Thoracic aorta (tissue), 2 donors: ENCODE results near the gene UBXN6. TPM values are rescaled to one million over a fixed set of nuclear protein-coding genes. Genes with fewer than 3 reads are reported as not detected.
A peak's percentile ranks its signal among the peaks of the same experiment; 100 is the strongest.

Experiments
- ATAC-seq: fragments of 150-250 bp; one replicate; pipeline ENCODE4 v1.8.0; 2017; ENCODE audit warnings: low read depth; ENCODE audit not compliant: insufficient number of reproducible peaks, low FRiP score
- DNase-seq: peaks from one replicate; pipeline ENCODE4 v3.0.0-alpha.2; 2020; ENCODE audit warnings: low spot score
- H3K27ac ChIP-seq, 2 donors: fragments of 200-600 bp; sonication (generic); 1 replicate in 1 of 2; 2 replicates in 1 of 2; pipeline ENCODE4 v1.5.1; 2016; ENCODE audit warnings: mild to moderate bottlenecking in 2 of 2, moderate library complexity in 2 of 2
- H3K27me3 ChIP-seq: fragments of 200-600 bp; sonication (generic); replicated peaks from 2 replicates; pipeline ENCODE4 v1.6.0; 2016; ENCODE audit warnings: mild to moderate bottlenecking; ENCODE audit not compliant: insufficient read depth
- H3K36me3 ChIP-seq: fragments of 200-600 bp; sonication (generic); one replicate; pipeline ENCODE4 v1.5.1; 2016
- H3K4me1 ChIP-seq, 2 donors: fragments of 200-600 bp; sonication (generic); 1 replicate in 1 of 2; 2 replicates in 1 of 2; pipeline versions ENCODE4 v1.5.1 to v1.6.0; 2016; ENCODE audit warnings: low read depth in 2 of 2, mild to moderate bottlenecking in 1 of 2; ENCODE audit not compliant: control insufficient read depth in 1 of 2
- H3K4me3 ChIP-seq: fragments of 200-600 bp; sonication (generic); 2 replicates; pipeline ENCODE4 v1.5.1; 2016; ENCODE audit warnings: mild to moderate bottlenecking
- H3K9me3 ChIP-seq: fragments of 200-600 bp; sonication (generic); 2 replicates; pipeline ENCODE4 v1.5.1; 2016
- total RNA-seq, 2 donors: library from RNA; depleted of rRNA; stranded (reverse); fragments of >200 nt; gene quantifications; one replicate each; pipeline versions ENCODE4 v1.1.0 to v1.2.3, GENCODE V29; 2016
- TF ChIP-seq, protein P1 (sequence below): fragments of 200-600 bp; sonication (generic); IDR thresholded peaks from one replicate; pipeline ENCODE4 v1.5.1; 2019; ENCODE audit warnings: antibody characterized with exemption

Gene UBXN6
- total RNA-seq, 2 donors from 2014 or later = 51.1 to 68.5 TPM

DNA sequence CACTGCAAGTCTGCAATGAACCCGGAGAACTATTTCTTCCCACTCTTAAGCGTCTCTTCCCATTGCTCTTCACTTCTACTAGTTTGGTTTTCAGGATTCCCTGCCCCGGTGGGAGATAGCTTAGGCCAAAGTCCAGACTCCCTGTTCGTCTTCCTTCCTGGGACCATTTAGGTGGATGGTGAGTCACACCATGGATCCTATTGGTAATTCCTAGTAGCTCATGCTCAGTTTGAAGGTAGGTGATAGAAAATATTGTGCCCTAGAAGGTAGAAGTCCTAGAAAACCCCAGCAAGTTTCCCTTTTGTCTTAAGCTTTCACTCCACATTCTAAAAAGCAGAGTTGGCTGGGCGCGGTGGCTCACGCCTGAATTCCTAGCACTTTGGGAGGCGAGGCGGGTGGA lies 41.3 kb downstream of the UBXN6 start:
- ATAC-seq (no peak), DNase-seq (no peak)
- H3K9me3 ChIP-seq = no peaks in the 10 kb centered on the region
- H3K4me3 ChIP-seq = no peak overlapping the region
- TF ChIP-seq, protein P1, sequence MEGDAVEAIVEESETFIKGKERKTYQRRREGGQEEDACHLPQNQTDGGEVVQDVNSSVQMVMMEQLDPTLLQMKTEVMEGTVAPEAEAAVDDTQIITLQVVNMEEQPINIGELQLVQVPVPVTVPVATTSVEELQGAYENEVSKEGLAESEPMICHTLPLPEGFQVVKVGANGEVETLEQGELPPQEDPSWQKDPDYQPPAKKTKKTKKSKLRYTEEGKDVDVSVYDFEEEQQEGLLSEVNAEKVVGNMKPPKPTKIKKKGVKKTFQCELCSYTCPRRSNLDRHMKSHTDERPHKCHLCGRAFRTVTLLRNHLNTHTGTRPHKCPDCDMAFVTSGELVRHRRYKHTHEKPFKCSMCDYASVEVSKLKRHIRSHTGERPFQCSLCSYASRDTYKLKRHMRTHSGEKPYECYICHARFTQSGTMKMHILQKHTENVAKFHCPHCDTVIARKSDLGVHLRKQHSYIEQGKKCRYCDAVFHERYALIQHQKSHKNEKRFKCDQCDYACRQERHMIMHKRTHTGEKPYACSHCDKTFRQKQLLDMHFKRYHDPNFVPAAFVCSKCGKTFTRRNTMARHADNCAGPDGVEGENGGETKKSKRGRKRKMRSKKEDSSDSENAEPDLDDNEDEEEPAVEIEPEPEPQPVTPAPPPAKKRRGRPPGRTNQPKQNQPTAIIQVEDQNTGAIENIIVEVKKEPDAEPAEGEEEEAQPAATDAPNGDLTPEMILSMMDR = no peak
- no peaks in the 10 kb centered on the region for H3K36me3 ChIP-seq
- peaks cover 10 to 12% of the 10 kb centered on the region in 2 donors for H3K4me1 ChIP-seq
- H3K27ac ChIP-seq = no peak overlapping the region
- no peaks in the 10 kb centered on the region for H3K27me3 ChIP-seq

DNA sequence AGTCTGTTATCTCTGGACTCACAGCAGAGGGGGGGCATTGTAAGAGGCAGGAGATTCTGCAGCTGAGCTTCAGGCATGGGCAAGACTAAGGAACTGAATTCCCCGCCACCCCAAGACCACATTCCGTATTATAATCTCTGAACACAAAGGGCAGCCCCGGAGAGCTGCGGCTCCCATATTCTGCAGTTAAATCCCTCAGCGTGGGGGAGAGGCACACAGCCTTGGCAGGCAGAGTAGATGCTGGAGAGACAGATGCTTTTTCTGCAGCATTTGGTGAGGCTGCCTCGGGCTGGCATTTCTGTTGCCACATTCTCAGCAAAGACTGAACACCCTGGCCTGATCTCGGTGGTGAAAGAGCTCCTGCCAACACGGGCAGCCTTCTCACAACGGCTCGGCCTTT lies 42.2 kb downstream of the UBXN6 start:
- H3K4me3 ChIP-seq = peak overlapping the region; percentile 34
- H3K27me3 ChIP-seq = no peaks in the 10 kb centered on the region
- no peaks in the 10 kb centered on the region for H3K36me3 ChIP-seq
- TF ChIP-seq, protein P1 = no peak
- H3K27ac ChIP-seq = no peak overlapping the region
- ATAC-seq = no peak
- DNase-seq = no peak
- no peaks in the 10 kb centered on the region for H3K9me3 ChIP-seq
- H3K4me1 ChIP-seq = peaks cover 10 to 12% of the 10 kb centered on the region in 2 donors

DNA sequence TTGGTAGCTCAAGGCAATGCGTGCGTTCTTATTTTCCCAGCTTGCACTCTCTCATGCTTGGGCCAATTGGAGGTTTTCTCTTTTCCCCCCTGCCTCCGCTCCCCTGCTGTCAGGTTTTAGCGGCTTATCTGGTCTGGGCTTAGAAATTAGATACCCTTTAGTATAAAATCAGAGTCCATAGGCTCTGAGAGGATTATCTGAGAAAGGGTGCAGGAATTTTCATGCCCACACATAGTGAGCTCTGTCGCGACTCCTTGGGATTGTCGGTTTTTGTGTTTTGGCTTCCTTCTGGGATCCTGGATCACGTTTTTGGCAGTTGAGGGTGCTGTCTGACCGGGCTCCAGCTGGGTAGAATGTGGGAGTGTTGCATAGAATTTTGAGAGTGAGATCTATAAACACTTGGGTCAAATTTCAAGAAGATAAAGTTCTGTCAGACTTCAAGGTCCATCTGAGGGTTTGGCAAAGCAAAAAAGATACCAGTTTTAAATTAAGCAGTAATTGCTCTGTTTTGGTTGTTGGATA lies 42.7 kb downstream of the UBXN6 start:
- peaks cover 10 to 12% of the 10 kb centered on the region in 2 donors for H3K4me1 ChIP-seq
- no peaks in the 10 kb centered on the region for H3K9me3 ChIP-seq
- no peak overlapping the region for H3K27ac ChIP-seq
- no peaks in the 10 kb centered on the region for H3K36me3 ChIP-seq
- H3K27me3 ChIP-seq = no peaks in the 10 kb centered on the region
- TF ChIP-seq, protein P1 = no peak
- H3K4me3 ChIP-seq = peak overlapping the region; percentile 34
- DNase-seq (no peak), ATAC-seq (no peak)

DNA sequence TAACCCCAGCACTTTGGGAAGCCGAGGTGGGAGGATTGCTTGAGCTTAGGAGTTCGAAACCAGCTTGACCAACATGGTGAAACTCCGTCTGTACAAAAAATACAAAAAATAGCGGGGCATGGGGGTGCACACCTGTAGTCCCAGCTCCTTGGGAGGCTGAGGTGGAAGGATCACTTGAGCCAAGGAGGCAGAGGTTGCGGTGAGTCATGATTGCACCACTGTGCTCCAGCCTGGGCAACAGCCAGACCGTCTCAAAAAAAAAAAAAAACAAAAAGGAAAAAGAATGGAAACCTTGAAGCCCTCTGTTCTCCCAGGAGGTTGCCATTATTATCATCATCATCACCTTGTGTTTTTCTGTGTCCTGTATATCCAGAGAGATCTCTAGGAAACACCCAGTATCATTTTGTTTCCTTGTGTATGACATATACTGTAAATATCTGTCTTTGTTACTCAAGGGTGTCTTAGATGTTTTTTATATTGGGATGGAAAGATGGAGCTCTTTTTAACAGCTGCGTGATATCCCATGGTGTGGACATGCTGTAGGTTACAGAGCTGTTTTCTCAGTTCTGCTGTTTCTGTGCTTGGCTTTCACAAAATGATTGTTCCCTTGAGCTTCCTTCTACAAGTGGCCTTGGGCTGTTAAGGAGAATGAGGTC lies 43.3 kb downstream of the UBXN6 start:
- ATAC-seq (no peak), DNase-seq (no peak)
- TF ChIP-seq, protein P1 = no peak
- Histone ChIP-seq H3K4me1 (peaks cover 10 to 12% of the 10 kb centered on the region in 2 donors), H3K9me3 (no peaks in the 10 kb centered on the region), H3K4me3 (no peak overlapping the region), H3K36me3 (no peaks in the 10 kb centered on the region), H3K27me3 (no peaks in the 10 kb centered on the region), H3K27ac (no peak overlapping the region)

DNA sequence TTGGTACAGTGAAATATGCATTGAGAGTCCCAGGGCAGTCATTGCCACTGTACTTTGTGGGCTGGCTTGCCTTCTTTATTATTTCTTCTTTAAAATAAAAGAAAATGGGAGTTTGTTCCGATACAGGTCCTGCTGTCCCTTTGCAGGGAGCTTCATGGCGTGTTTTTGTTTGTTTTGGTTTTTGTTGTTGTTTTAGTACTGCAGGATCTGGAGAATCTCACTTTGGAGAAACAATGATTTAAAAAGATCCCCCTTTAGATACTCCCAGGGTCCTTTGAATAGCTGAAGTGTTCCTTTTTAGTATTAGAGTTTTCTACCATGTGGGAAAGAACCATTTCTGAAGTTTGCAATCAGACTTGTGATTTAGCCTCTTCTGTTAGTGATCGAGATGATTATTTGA lies 44.0 kb downstream of the UBXN6 start:
- Histone ChIP-seq H3K27me3 (no peaks in the 10 kb centered on the region), H3K9me3 (no peaks in the 10 kb centered on the region), H3K4me1 (peaks cover 10 to 12% of the 10 kb centered on the region in 2 donors), H3K4me3 (no peak overlapping the region), H3K27ac (no peak overlapping the region), H3K36me3 (no peaks in the 10 kb centered on the region)
- DNase-seq (no peak), ATAC-seq (no peak)
- TF ChIP-seq, protein P1 = no peak
